SK-N-MC (cell line): Measurements from ENCODE around the gene SCAND1.

Source experiments
- EZH2 ChIP-seq: fragments of 200-600 bp; sonication (generic); IDR thresholded peaks from one replicate; pipeline ENCODE4 v1.6.1; 2017; ENCODE audit warnings: antibody characterized with exemption
- FOXP2 ChIP-seq: optimal IDR thresholded peaks from 2 replicates; pipeline ENCODE3; 2011; ENCODE audit warnings: mild to moderate bottlenecking, moderate library complexity; ENCODE audit not compliant: insufficient read depth; ENCODE audit errors: extremely low read length, control extremely low read depth
- POLR2AphosphoS5 ChIP-seq: IDR thresholded peaks from 2 replicates; pipeline ENCODE4 v1.6.1; 2012; ENCODE audit warnings: mild to moderate bottlenecking, low read depth, low read length, borderline replicate concordance

DNA sequence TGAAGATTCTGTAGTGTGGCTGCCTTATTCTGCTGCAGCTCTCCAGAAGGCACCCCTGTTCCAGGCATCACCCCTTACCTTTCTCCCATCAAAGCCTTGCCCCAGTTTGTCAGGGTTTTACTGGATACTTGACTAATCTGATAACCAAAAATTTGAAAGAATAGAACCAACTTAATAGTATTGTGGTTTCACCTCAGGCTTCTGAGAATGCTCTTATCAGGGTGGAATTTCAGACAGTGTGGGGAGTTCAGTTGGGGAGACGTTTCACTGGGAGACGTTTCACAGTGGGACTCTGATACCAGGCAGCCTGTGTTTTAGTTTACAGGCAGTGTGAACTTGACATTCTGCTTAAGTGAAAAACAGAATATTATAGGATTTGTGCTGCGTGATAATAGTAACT is 50.5 kb downstream of the SCAND1 start:
- no peak for TF ChIP-seq EZH2
- TF ChIP-seq POLR2AphosphoS5 = no peak
- TF ChIP-seq FOXP2 = no peak
